ENCODE measurements around the gene ZMYND8. TPM values are rescaled to one million over a fixed set of nuclear protein-coding genes. Genes with fewer than 3 reads are reported as not detected.
"Not testable (repeated sequence)": the region's sequence is repeated elsewhere in the genome, so short reads cannot be mapped to it uniquely, and the experiment has no call there.

The ZMYND8 gene
- total RNA-seq, 1 donor from 2014 or later, result 31.9 TPM

DNA sequence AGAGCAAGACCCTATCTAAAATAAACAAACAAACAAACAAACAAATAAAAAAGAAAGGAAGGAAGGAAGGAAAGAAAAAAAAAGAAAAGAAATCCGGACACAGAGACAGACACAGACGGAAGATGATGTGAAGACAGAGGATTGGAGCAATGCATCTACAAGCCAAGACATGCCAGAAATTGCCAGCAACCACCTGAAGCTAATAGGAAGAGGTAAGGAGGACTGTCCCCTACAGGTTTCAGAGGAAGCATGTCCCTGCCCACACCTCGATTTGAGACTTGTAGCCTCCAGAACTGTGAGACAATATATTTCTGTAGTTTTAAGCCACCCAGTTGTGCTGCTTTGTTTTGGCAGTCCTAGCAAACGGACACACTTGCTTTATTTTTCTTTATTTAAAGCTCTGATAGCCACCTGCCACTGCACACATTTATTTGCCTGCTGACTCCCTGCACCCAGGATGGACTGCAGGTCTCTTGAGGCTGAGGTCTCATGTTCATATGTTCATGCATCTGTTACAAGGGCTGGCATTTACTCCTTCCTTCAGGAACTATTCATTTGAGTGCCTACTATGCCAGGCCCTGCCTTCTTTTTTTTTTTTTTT, 20.7 kb upstream of the ZMYND8 start:
- Mint-ChIP-seq H3K9me3 (ENCODE audit: low read depth) (no peaks in the 10 kb centered on the region), H3K27ac (ENCODE audit: unreplicated experiment) (no peak overlapping the region), H3K4me3 (ENCODE audit: unreplicated experiment) (no peak overlapping the region), H3K4me1 (ENCODE audit: low read depth) (peaks cover 20% of the 10 kb centered on the region), H3K36me3 (ENCODE audit: low read depth) (no peaks in the 10 kb centered on the region), H3K27me3 (ENCODE audit: low read depth) (no peaks in the 10 kb centered on the region)
- TF ChIP-seq, protein P1, sequence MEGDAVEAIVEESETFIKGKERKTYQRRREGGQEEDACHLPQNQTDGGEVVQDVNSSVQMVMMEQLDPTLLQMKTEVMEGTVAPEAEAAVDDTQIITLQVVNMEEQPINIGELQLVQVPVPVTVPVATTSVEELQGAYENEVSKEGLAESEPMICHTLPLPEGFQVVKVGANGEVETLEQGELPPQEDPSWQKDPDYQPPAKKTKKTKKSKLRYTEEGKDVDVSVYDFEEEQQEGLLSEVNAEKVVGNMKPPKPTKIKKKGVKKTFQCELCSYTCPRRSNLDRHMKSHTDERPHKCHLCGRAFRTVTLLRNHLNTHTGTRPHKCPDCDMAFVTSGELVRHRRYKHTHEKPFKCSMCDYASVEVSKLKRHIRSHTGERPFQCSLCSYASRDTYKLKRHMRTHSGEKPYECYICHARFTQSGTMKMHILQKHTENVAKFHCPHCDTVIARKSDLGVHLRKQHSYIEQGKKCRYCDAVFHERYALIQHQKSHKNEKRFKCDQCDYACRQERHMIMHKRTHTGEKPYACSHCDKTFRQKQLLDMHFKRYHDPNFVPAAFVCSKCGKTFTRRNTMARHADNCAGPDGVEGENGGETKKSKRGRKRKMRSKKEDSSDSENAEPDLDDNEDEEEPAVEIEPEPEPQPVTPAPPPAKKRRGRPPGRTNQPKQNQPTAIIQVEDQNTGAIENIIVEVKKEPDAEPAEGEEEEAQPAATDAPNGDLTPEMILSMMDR (IDR thresholded peaks at IDR 0.05), result no peak
- DNase-seq (ENCODE audit: low spot score), result no peak

- DNase-seq (ENCODE audit: low spot score); H3K36me3 Mint-ChIP-seq (ENCODE audit: low read depth); H3K9me3 Mint-ChIP-seq (ENCODE audit: low read depth); H3K4me3 Mint-ChIP-seq (ENCODE audit: unreplicated experiment); H3K27me3 Mint-ChIP-seq (ENCODE audit: low read depth): not testable (repeated sequence)
- Mint-ChIP-seq H3K4me1 (ENCODE audit: low read depth) (peaks cover 20% of the 10 kb centered on the region), H3K27ac (ENCODE audit: unreplicated experiment) (peak overlapping the region; percentile 32)
Observed at GRCh38 chr20:47376096-47376643, 19.7 kb upstream of the ZMYND8 start.

DNA sequence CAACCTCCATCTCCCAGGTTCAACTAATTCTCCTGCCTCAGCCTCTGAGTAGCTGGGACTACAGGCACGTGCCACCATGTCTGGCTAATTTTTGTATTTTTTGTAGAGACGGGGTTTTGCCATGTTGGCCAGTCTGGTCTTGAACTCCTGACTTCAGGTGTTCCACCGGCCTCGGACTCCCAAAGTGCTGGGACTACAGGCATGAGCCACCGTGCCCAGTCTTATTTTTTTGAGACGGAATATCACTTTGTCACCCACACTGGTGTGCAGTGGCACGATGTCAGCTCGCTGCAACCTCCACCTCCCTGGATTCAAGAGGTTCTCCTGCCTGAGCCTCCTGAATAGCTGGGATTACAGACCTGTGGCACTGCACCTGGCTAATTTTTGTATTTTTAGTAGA, 17.6 kb upstream of the ZMYND8 start:
- not testable (repeated sequence) for DNase-seq (ENCODE audit: low spot score); H3K27me3 Mint-ChIP-seq (ENCODE audit: low read depth); H3K9me3 Mint-ChIP-seq (ENCODE audit: low read depth); H3K27ac Mint-ChIP-seq (ENCODE audit: unreplicated experiment); H3K36me3 Mint-ChIP-seq (ENCODE audit: low read depth); H3K4me3 Mint-ChIP-seq (ENCODE audit: unreplicated experiment)
- peaks cover 14% of the 10 kb centered on the region for H3K4me1 Mint-ChIP-seq (ENCODE audit: low read depth)

DNA sequence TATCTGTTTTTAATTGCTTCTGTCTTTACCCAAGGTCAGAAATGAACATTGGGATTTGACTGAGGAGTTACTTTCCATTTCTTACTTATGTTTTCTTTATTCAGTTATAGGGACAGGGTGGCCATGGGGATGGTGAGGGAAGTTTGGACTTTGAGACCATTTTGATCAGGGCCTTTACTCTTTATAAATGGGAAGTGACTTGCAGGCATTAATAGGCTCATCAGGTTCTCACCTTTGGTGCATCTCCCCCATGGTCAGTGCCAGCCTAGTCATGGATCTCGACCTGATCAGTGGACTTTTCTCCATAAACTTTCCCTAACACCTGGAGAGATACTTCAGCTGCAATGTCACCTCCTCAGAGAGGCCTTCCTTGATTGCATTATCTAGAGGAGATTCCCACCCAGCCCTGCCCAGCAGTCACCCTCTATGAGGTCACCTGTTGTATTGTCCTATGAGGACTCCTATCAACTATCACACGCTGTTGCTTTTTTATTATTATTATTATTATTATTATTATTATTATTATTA, 16.8 kb upstream of the ZMYND8 start:
- no peak for DNase-seq (ENCODE audit: low spot score)
- Mint-ChIP-seq H3K27ac (ENCODE audit: unreplicated experiment) (no peak overlapping the region), H3K27me3 (ENCODE audit: low read depth) (no peaks in the 10 kb centered on the region), H3K36me3 (ENCODE audit: low read depth) (no peaks in the 10 kb centered on the region), H3K9me3 (ENCODE audit: low read depth) (no peaks in the 10 kb centered on the region), H3K4me3 (ENCODE audit: unreplicated experiment) (no peak overlapping the region), H3K4me1 (ENCODE audit: low read depth) (peaks cover 9% of the 10 kb centered on the region)
- TF ChIP-seq, protein P1 (IDR thresholded peaks at IDR 0.05), result no peak

- DNase-seq (ENCODE audit: low spot score), result no peak
- H3K27ac Mint-ChIP-seq (ENCODE audit: unreplicated experiment), result no peak overlapping the region
- H3K4me1 Mint-ChIP-seq (ENCODE audit: low read depth), result peaks cover 9% of the 10 kb centered on the region
- no peak overlapping the region for H3K4me3 Mint-ChIP-seq (ENCODE audit: unreplicated experiment)
- TF ChIP-seq, protein P1 (IDR thresholded peaks at IDR 0.05), result no peak
- H3K27me3 Mint-ChIP-seq (ENCODE audit: low read depth), result no peaks in the 10 kb centered on the region
- no peaks in the 10 kb centered on the region for H3K9me3 Mint-ChIP-seq (ENCODE audit: low read depth)
- H3K36me3 Mint-ChIP-seq (ENCODE audit: low read depth), result no peaks in the 10 kb centered on the region
Observed at GRCh38 chr20:47370850-47371782, 14.6 kb upstream of the ZMYND8 start.

GRCh38 chr20:47370214-47370613, 13.7 kb upstream of the ZMYND8 start:
- Mint-ChIP-seq H3K27me3 (ENCODE audit: low read depth) (no peaks in the 10 kb centered on the region), H3K36me3 (ENCODE audit: low read depth) (no peaks in the 10 kb centered on the region), H3K9me3 (ENCODE audit: low read depth) (no peaks in the 10 kb centered on the region), H3K4me1 (ENCODE audit: low read depth) (peaks cover 9% of the 10 kb centered on the region), H3K27ac (ENCODE audit: unreplicated experiment) (no peak overlapping the region), H3K4me3 (ENCODE audit: unreplicated experiment) (no peak overlapping the region)
- TF ChIP-seq, protein P1 (IDR thresholded peaks at IDR 0.05), result no peak
- DNase-seq (ENCODE audit: low spot score), result no peak
